GM12878 (cell line): Measurements from ENCODE around the gene FFAR3.

Source experiments
- BHLHE40 ChIP-seq, 2 experiments: fragments of 450-650 bp in 1 of 2; IDR thresholded peaks; 2 replicates each; pipeline ENCODE4 v1.6.1; 2011 to 2017; ENCODE audit warnings: low read depth in 2 of 2, borderline replicate concordance in 1 of 2, improper control_type of control experiment in 1 of 2, low read length in 1 of 2, mild to moderate bottlenecking in 1 of 2
- JUND ChIP-seq: IDR thresholded peaks from 2 replicates; pipeline ENCODE4 v1.6.1; 2012; ENCODE audit warnings: low read depth, mild to moderate bottlenecking, low read length, improper control_type of control experiment, moderate library complexity
- PBX3 ChIP-seq: IDR thresholded peaks from 2 replicates; pipeline ENCODE4 v1.6.1; 2011; ENCODE audit warnings: mild to moderate bottlenecking, low read depth, low read length, moderate library complexity; ENCODE audit not compliant: insufficient replicate concordance
- POLR2A ChIP-seq: IDR thresholded peaks from 2 replicates; pipeline ENCODE4 v1.6.1; 2011; ENCODE audit warnings: low read depth, mild to moderate bottlenecking, low read length
- TF ChIP-seq, protein P1 (sequence below), 3 experiments: IDR thresholded peaks in 2 of 3; conservative IDR thresholded peaks in 1 of 3; 2 replicates each; pipeline ENCODE4 v1.5.1; 2011; ENCODE audit warnings: low read depth in 3 of 3, low read length in 3 of 3, mild to moderate bottlenecking in 3 of 3, control low read depth in 2 of 3, moderate library complexity in 2 of 3, inconsistent platforms in 1 of 3, mixed read lengths in 1 of 3; ENCODE audit not compliant: control insufficient read depth in 2 of 3, insufficient read depth in 1 of 3; ENCODE audit errors: extremely low read depth in 1 of 3

- TF ChIP-seq POLR2A (no peak), PBX3 (no peak), BHLHE40 (IDR thresholded peaks at IDR 0.05; ENCODE audit: borderline replicate concordance in 1 of 2, low read depth in 2 of 2, low read length in 1 of 2) (no peak), JUND (no peak)
- TF ChIP-seq, protein P1, sequence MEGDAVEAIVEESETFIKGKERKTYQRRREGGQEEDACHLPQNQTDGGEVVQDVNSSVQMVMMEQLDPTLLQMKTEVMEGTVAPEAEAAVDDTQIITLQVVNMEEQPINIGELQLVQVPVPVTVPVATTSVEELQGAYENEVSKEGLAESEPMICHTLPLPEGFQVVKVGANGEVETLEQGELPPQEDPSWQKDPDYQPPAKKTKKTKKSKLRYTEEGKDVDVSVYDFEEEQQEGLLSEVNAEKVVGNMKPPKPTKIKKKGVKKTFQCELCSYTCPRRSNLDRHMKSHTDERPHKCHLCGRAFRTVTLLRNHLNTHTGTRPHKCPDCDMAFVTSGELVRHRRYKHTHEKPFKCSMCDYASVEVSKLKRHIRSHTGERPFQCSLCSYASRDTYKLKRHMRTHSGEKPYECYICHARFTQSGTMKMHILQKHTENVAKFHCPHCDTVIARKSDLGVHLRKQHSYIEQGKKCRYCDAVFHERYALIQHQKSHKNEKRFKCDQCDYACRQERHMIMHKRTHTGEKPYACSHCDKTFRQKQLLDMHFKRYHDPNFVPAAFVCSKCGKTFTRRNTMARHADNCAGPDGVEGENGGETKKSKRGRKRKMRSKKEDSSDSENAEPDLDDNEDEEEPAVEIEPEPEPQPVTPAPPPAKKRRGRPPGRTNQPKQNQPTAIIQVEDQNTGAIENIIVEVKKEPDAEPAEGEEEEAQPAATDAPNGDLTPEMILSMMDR (IDR thresholded peaks at IDR 0.05 in 2 of 3, conservative IDR thresholded peaks at IDR 0.05 in 1 of 3; ENCODE audit: control insufficient read depth in 2 of 3, extremely low read depth in 1 of 3, insufficient read depth in 1 of 3, low read depth in 3 of 3, low read length in 3 of 3): no peak
Observed at GRCh38 chr19:35370722-35371121, 12.5 kb downstream of the FFAR3 start, which contains the start of gene GPR42.
